Hepatocyte (in vitro differentiated cells): Measurements from ENCODE around the gene SPECC1.

ENCODE experiments used
- EZH2 ChIP-seq: fragments of 200-600 bp; sonication (generic); IDR thresholded peaks from 2 replicates; pipeline ENCODE4 v1.6.1; 2016; ENCODE audit warnings: antibody characterized with exemption, mild to moderate bottlenecking, borderline replicate concordance
- TF ChIP-seq, protein P1 (sequence below): fragments of 200-600 bp; sonication (generic); IDR thresholded peaks from 2 replicates; pipeline ENCODE4 v1.5.1; 2016; ENCODE audit warnings: antibody characterized with exemption, mild to moderate bottlenecking; ENCODE audit not compliant: poor library complexity

DNA sequence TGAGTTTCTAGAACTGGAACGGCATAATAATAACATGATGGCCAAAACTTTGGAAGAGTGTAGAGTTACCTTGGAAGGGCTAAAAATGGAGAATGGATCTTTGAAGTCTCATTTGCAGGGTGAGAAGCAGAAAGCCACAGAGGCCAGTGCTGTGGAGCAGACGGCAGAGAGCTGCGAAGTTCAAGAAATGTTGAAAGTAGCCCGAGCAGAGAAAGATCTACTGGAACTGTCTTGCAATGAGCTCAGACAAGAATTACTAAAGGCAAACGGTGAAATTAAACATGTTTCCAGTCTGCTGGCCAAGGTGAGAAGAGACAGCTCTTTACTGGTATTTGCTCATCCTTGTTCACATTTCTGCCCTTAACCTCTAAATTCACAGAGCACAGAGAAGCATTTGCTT is 196.4 kb downstream of the SPECC1 start:
- TF ChIP-seq, protein P1, sequence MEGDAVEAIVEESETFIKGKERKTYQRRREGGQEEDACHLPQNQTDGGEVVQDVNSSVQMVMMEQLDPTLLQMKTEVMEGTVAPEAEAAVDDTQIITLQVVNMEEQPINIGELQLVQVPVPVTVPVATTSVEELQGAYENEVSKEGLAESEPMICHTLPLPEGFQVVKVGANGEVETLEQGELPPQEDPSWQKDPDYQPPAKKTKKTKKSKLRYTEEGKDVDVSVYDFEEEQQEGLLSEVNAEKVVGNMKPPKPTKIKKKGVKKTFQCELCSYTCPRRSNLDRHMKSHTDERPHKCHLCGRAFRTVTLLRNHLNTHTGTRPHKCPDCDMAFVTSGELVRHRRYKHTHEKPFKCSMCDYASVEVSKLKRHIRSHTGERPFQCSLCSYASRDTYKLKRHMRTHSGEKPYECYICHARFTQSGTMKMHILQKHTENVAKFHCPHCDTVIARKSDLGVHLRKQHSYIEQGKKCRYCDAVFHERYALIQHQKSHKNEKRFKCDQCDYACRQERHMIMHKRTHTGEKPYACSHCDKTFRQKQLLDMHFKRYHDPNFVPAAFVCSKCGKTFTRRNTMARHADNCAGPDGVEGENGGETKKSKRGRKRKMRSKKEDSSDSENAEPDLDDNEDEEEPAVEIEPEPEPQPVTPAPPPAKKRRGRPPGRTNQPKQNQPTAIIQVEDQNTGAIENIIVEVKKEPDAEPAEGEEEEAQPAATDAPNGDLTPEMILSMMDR, result no peak
- no peak for TF ChIP-seq EZH2
